ENCODE data around the gene TMEM170A.
A peak's percentile ranks its signal among the peaks of the same experiment; 100 is the strongest.
"Not testable (repeated sequence)": the region's sequence is repeated elsewhere in the genome, so short reads cannot be mapped to it uniquely, and the experiment has no call there.

TMEM170A gene

GRCh38 chr16:75452464-75453190 is 11.9 kb downstream of the TMEM170A start:
- no peak for FAIRE-seq

DNA sequence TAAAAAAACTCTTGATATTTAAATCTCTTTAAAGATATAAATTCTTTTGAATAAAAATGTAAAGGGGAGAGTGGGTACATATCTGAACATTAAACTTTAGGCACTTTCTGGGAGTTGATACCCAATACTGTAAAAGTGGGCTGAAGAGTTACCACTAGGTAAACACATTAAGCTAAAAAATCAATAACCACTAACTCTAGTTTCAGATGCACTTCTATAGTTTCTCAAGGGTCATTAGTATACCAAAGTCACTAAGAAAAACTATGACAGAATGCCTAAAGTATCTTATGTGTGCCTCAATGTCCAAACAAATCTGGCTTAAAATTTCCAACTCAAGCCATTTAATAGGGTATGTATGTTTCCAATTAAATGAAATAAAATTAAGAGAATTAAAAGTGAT is 18.1 kb downstream of the TMEM170A start:
- FAIRE-seq = no peak

DNA sequence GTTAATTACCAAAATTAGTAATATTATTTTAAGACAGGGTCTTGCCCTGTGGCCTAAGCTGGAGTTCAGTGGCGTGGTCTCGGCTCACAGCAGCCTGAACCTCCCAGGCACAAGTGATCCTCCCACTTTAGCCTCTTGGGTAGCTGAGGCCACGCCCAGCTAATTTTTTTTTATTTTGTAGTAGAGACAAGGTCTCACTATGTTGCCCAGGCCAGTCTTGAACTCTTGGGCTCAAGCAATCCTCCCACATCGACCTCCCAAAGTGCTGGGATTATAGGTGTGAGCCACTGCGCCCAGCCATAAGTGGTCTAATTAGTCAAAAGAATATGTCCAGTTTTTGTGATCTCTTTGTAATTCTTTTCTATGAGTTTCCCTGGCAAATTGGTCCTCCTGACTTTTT is 19.2 kb downstream of the TMEM170A start:
- FAIRE-seq = no peak

GRCh38 chr16:75443298-75443697 is 21.2 kb downstream of the TMEM170A start:
- no peak for FAIRE-seq

DNA sequence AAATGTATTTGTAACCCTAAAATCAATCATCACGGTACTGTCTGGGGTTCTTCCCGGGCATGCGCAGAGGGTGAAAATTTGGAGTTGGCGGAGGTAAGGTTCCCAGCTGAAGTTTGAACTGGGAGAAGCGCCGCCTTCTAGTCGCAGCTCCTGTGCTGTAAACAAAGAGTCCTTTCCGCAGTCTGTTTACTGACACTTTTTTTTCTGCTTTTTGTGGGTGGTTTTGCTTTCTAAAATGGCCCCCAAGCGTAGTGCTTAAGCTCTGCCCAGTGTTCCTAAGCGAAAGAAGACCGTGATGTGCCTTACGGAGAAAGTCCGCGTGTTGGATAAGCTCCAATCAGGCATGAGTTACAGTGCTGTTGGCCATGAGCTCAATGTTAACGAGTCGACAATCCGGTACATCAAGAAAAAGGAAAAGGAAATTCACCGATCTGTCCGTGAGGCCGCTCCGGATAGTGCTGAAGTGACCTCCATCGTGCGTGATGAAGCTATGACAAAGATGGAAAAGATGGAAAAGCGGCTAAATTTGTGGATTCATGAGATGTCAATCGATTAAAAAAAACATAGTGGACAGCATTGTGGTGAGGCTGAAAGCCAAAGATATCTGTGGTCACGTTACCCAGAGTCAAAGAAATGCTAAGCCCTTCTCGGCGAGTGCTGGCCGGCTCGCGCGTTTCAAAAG is 30.6 kb downstream of the TMEM170A start:
- no peak for FAIRE-seq

GRCh38 chr16:75432828-75433731 is 31.4 kb downstream of the TMEM170A start, which contains the start of gene CFDP1:
CFDP1 (minus strand) TSS chr16:75433503; CDS start chr16:75433352, 151 bp downstream.
- FAIRE-seq = no peak

DNA sequence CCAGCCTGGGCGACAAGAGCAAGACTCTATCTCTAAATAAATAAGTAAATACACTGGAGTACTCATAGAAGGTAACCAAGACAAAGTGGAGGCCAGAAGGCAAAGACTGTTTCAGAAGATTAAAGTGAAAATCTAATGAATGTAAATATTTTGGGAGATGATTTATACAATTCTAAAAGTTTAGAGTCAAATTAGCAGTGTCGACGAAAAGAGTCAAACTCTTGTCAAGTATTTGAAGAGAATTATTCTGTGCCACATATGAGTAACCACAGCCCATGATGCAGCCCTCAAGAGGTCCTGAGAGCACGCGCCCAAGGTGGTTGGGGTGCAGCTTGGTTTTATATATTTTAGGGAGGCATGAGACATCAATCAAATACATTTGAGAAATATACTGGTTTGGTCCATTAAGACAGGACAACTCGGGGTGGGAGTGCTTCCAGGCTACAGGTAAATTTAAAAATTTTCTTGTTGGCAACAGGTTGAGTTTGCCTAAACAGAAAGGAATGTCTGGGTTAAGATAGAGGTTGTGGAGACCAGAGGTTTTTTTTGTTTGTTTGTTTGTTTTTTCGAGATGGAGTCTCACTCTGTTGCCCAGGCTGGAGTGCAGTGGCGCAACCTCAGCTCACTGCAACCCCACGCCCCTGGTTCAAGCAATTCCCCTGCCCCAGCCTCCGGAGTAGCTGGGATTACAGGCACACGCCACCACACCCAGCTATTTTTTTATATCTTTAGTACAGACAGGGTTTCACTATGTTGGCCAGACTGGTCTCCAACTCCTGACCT is 34.7 kb downstream of the TMEM170A start:
- no peak for FAIRE-seq

DNA sequence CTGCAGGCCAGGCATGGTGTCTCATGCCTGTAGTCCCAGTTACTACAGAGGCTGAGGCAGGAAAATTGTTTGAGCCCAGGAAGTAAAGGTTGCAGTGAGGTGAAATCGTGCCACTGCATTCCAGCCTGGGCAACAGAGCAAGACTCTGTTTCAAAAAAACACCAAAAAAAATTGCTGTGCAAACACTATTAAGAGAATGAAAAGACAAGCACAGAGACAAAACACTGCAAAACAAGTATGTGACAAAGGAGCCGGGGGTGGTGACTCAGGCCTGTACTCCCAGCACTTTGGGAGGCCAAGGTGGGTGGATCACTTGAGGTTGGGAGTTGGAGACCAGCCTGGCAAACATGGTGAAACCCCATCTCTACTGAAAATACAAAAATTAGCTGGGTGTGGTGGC is 38.0 kb downstream of the TMEM170A start:
- not testable (repeated sequence) for FAIRE-seq

- not testable (repeated sequence) for FAIRE-seq
Observed at GRCh38 chr16:75424105-75424762, 40.3 kb downstream of the TMEM170A start.

DNA sequence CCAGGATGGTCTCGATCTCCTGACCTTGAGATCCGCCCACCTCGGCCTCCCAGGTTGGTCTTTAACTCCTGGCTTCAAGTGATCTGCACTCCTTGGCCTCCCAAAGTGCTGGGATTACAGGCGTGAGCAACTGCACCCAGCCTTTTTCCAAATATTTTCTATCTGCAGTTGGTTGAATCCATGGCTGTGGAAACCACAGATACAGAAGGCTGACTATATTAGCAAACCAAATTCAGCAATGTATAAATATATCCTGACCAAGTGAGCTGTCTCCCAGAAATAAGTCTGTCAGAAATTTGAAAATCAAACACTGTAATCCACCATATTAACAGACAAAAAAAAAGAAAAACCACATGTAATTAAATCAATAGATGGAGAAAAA is 40.8 kb downstream of the TMEM170A start:
- no peak for FAIRE-seq

DNA sequence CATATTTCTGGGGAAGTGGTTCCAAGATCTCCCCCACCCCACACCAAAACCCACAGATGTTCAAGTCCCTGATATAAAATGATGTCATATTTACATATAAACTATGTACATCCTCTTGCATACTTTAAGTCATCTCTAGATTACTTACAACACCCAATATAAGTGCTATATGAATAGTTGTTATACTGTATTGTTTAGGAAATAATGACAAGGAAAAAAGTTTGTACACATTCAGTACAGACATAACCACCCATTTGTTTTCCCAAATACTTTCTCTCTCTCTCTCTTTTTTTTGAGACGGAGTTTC is 42.7 kb downstream of the TMEM170A start:
- no peak for FAIRE-seq

- no peak for FAIRE-seq
Observed at GRCh38 chr16:75420987-75421819, 43.3 kb downstream of the TMEM170A start.

- FAIRE-seq = no peak
Observed at GRCh38 chr16:75416904-75417565, 47.5 kb downstream of the TMEM170A start.

GRCh38 chr16:75415169-75415905 is 49.2 kb downstream of the TMEM170A start:
- FAIRE-seq = no peak

- no peak for FAIRE-seq
Observed at GRCh38 chr16:75413951-75414350, 50.5 kb downstream of the TMEM170A start.

DNA sequence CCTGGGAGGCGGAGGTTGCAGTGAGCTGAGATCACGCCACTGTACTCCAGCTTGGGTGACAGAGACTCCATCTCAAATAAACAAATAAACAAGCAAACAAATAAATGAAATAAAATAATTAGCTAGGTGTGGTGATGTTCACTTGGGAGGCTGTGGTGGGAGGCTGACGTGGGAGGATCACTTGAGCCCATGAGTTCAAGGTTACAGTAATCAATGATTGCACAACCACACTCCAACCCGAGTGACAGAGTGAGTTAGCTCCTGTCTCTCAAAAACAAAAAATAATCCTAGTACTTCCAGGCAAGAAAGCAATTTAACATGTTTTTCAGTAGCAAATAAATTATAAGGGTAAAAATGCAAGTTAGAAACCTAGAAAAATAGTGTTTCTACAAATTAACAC is 57.5 kb downstream of the TMEM170A start:
- no peak for FAIRE-seq

DNA sequence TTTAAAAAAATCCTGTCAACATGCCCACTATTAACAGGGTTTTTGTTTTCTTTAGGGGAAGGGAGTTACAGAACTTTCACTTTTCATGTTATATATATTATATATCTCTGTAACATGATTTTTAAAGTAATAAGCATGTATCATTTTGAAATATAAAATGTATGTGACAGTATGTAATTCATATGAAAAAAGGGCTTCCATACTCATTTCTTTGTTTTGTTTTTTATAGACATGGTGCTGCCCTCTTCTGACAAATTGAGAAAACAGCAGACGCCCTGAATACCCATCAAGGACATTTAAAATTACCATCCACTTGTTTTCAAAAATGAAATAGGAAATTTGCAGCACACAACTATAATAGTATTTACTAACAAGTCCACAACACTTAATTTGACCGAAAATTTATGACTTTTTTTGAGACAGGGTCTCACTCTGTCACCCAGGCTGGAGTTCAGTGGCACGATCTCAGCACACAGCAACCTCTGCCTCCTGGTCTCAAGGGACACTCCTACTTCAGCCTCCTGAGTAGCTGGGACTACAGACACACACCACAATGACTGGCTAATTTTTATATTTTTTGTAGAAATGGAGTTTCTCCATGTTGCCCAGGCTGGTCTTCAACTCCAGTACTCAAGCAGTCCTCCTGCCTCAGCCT is 61.5 kb downstream of the TMEM170A start:
- peak; percentile 86 for FAIRE-seq

- no peak for FAIRE-seq
Observed at GRCh38 chr16:75402159-75402820, 62.2 kb downstream of the TMEM170A start.

GRCh38 chr16:75401691-75402090 is 62.8 kb downstream of the TMEM170A start:
- no peak for FAIRE-seq

All from TTC549 (cell line).